Activated T-helper 1 cell treated with anti-CD3 and anti-CD28 coated beads, Interleukin-12 subunit alpha, Interleukin-12 subunit beta, Interleukin-2, Interleukin-4 antibody, amounts not matched to agents 30 ng/mL and 10 ng/mL and 1 ng/mL, durations not matched to agents 14 hours and 24 hours and 36 hours (primary cell): ENCODE results near the gene FIGNL2. TPM values are rescaled to one million over a fixed set of nuclear protein-coding genes. Genes with fewer than 3 reads are reported as not detected.

Source experiments
- DNase-seq: peaks from one replicate; pipeline ENCODE4 v3.0.0; 2021; ENCODE audit warnings: low spot score
- H3K27ac Mint-ChIP-seq: one replicate; pipeline ENCODE4 v1.8.0; 2021; ENCODE audit warnings: mild to moderate bottlenecking, mixed read lengths
- H3K27me3 Mint-ChIP-seq: one replicate; pipeline ENCODE4 v1.8.0; 2022; ENCODE audit warnings: mild to moderate bottlenecking, moderate library complexity, mixed read lengths; ENCODE audit not compliant: insufficient read depth
- H3K36me3 Mint-ChIP-seq: one replicate; pipeline ENCODE4 v1.8.0; 2021; ENCODE audit warnings: low read depth, mixed read lengths
- H3K4me1 Mint-ChIP-seq: one replicate; pipeline ENCODE4 v1.8.0; 2021; ENCODE audit warnings: low read depth, mixed read lengths
- H3K4me3 Mint-ChIP-seq: one replicate; pipeline ENCODE4 v1.8.0; 2021; ENCODE audit warnings: mild to moderate bottlenecking, moderate library complexity, mixed read lengths
- H3K9me3 Mint-ChIP-seq: one replicate; pipeline ENCODE4 v1.8.0; 2021; ENCODE audit warnings: mixed read lengths
- intact Hi-C: fragments of 100-400 bp; cut with micrococcal nuclease; formaldehyde crosslinking; loops from one replicate; pipeline ENCODE4 v1.15.1; 2024
- total RNA-seq: library from RNA; stranded (reverse); gene quantifications from 2 replicates; pipeline ENCODE4 v1.2.3, GENCODE V29; 2022

The FIGNL2 gene
- total RNA-seq, 1 donor from 2014 or later, result 0.18 TPM

- intact Hi-C loops, result no loop called here
- DNase-seq, result no peak
- Mint-ChIP-seq H3K27ac (no peak overlapping the region), H3K27me3 (peaks cover 66% of the 10 kb centered on the region), H3K9me3 (no peaks in the 10 kb centered on the region), H3K4me1 (no peaks in the 10 kb centered on the region), H3K36me3 (no peaks in the 10 kb centered on the region), H3K4me3 (no peak overlapping the region)
Observed at GRCh38 chr12:51863363-51863932, 14.9 kb upstream of the FIGNL2 start.

GRCh38 chr12:51862947-51863346 is 14.4 kb upstream of the FIGNL2 start:
- no peaks in the 10 kb centered on the region for H3K4me1 Mint-ChIP-seq
- H3K4me3 Mint-ChIP-seq, result no peak overlapping the region
- no peaks in the 10 kb centered on the region for H3K36me3 Mint-ChIP-seq
- peaks cover 61% of the 10 kb centered on the region for H3K27me3 Mint-ChIP-seq
- H3K9me3 Mint-ChIP-seq, result no peaks in the 10 kb centered on the region
- DNase-seq, result no peak
- no peak overlapping the region for H3K27ac Mint-ChIP-seq
- intact Hi-C loops, result no loop called here

GRCh38 chr12:51860986-51861385 is 12.5 kb upstream of the FIGNL2 start:
- H3K4me1 Mint-ChIP-seq, result no peaks in the 10 kb centered on the region
- H3K36me3 Mint-ChIP-seq, result no peaks in the 10 kb centered on the region
- intact Hi-C loops, result no loop called here
- no peaks in the 10 kb centered on the region for H3K9me3 Mint-ChIP-seq
- DNase-seq, result no peak
- H3K27ac Mint-ChIP-seq, result no peak overlapping the region
- H3K27me3 Mint-ChIP-seq, result peaks cover 46% of the 10 kb centered on the region
- no peak overlapping the region for H3K4me3 Mint-ChIP-seq

- Mint-ChIP-seq H3K27me3 (peaks cover 15% of the 10 kb centered on the region), H3K9me3 (no peaks in the 10 kb centered on the region), H3K27ac (no peak overlapping the region), H3K36me3 (no peaks in the 10 kb centered on the region), H3K4me3 (no peak overlapping the region), H3K4me1 (peaks cover 10% of the 10 kb centered on the region)
- intact Hi-C loops, result no loop called here
- no peak for DNase-seq
Observed at GRCh38 chr12:51855586-51856428, 7.3 kb upstream of the FIGNL2 start.

GRCh38 chr12:51852404-51853137 is 4.1 kb upstream of the FIGNL2 start:
- intact Hi-C loops, result no loop called here
- DNase-seq, result no peak
- Mint-ChIP-seq H3K4me1 (peaks cover 10% of the 10 kb centered on the region), H3K9me3 (no peaks in the 10 kb centered on the region), H3K4me3 (no peak overlapping the region), H3K27ac (no peak overlapping the region), H3K27me3 (peaks cover 29% of the 10 kb centered on the region), H3K36me3 (no peaks in the 10 kb centered on the region)

GRCh38 chr12:51851413-51852124 is 3.1 kb upstream of the FIGNL2 start:
- Mint-ChIP-seq H3K9me3 (no peaks in the 10 kb centered on the region), H3K4me3 (no peak overlapping the region), H3K36me3 (no peaks in the 10 kb centered on the region), H3K4me1 (peaks cover 10% of the 10 kb centered on the region), H3K27me3 (peaks cover 32% of the 10 kb centered on the region), H3K27ac (no peak overlapping the region)
- no peak for DNase-seq
- intact Hi-C loops, result no loop called here

GRCh38 chr12:51850965-51851299 is 2.4 kb upstream of the FIGNL2 start:
- no peak for DNase-seq
- Mint-ChIP-seq H3K4me1 (peaks cover 14% of the 10 kb centered on the region), H3K4me3 (peak overlapping the region; percentile 32), H3K36me3 (no peaks in the 10 kb centered on the region), H3K9me3 (no peaks in the 10 kb centered on the region), H3K27me3 (peaks cover 37% of the 10 kb centered on the region), H3K27ac (no peak overlapping the region)
- intact Hi-C loops, result no loop called here

- no peaks in the 10 kb centered on the region for H3K36me3 Mint-ChIP-seq
- H3K27me3 Mint-ChIP-seq, result peaks cover 43% of the 10 kb centered on the region
- no peaks in the 10 kb centered on the region for H3K9me3 Mint-ChIP-seq
- intact Hi-C loops, result no loop called here
- H3K4me1 Mint-ChIP-seq, result peaks cover 14% of the 10 kb centered on the region
- no peak for DNase-seq
- H3K27ac Mint-ChIP-seq, result no peak overlapping the region
- H3K4me3 Mint-ChIP-seq, result no peak overlapping the region
Observed at GRCh38 chr12:51850081-51850964, 1.8 kb upstream of the FIGNL2 start.

GRCh38 chr12:51848841-51849735 is 570 bp upstream of the FIGNL2 start:
- Mint-ChIP-seq H3K4me1 (peaks cover 14% of the 10 kb centered on the region), H3K36me3 (no peaks in the 10 kb centered on the region), H3K27me3 (peaks cover 42% of the 10 kb centered on the region), H3K9me3 (no peaks in the 10 kb centered on the region), H3K4me3 (no peak overlapping the region), H3K27ac (no peak overlapping the region)
- no peak for DNase-seq
- intact Hi-C loops, result no loop called here

GRCh38 chr12:51847643-51848325 is 734 bp downstream of the FIGNL2 start:
- Mint-ChIP-seq H3K4me1 (peaks cover 14% of the 10 kb centered on the region), H3K36me3 (no peaks in the 10 kb centered on the region), H3K4me3 (no peak overlapping the region), H3K27me3 (peaks cover 40% of the 10 kb centered on the region), H3K27ac (no peak overlapping the region), H3K9me3 (no peaks in the 10 kb centered on the region)
- no peak for DNase-seq
- intact Hi-C loops, result no loop called here
